GM21390 (cell line): ENCODE measurements around the gene PANX2.

ENCODE experiments used
- ATAC-seq: cut with Tn5 transposase; IDR thresholded peaks from one replicate; pipeline ENCODE4 v1.9.1; 2021; ENCODE audit not compliant: unreplicated experiment

The PANX2 gene

GRCh38 chr22:50227579-50228215 lies 57.2 kb downstream of the PANX2 start:
- no peak for ATAC-seq

DNA sequence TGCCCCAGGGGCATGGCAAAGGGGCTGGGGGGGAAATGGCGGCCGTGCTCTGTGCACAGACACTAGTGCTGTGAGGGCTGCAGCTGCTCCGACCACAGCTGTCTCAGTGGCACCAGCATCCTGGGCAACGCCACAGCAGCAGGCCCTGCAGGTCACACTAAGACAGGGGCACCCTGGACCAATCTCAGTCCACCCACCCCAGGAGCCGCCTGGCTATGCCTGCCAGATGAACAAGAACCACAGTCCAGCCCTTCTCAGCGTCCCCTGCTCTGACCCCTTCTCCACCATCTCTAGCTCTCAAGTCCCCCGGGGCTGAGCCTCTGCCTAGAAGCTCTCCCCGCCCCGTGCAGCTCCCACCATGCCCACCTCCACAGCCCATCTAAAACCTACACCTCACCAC lies 57.8 kb downstream of the PANX2 start:
- ATAC-seq = no peak

- ATAC-seq = no peak
Measured at GRCh38 chr22:50229370-50229769, 58.8 kb downstream of the PANX2 start.
